Measurements from ENCODE around the gene CLDN22. TPM values are rescaled to one million over a fixed set of nuclear protein-coding genes. Genes with fewer than 3 reads are reported as not detected.

CLDN22 gene
- total and polyA plus RNA-seq, 2 donors (not counting 1 experiment from before 2014, with no cell fraction given): under 0.01 TPM; not detected in 1

GRCh38 chr4:183349673-183350072 lies 29.6 kb upstream of the CLDN22 start:
- H3K4me1 ChIP-seq (ENCODE audit: control insufficient read depth, extremely low read depth, insufficient read depth, low read length): peaks cover 16% of the 10 kb centered on the region
- H2AFZ ChIP-seq (ENCODE audit: low read length): no peak overlapping the region
- H3K9ac ChIP-seq (ENCODE audit: insufficient read depth, low read length): no peak overlapping the region
- H3K4me2 ChIP-seq (ENCODE audit: extremely low read depth, insufficient read depth, low read length): no peak overlapping the region
- DNase-seq (ENCODE audit: low read depth in 2 of 2): peak; percentile 60 to 78
- H3K36me3 ChIP-seq (ENCODE audit: control insufficient read depth, insufficient read depth, low read length): no peaks in the 10 kb centered on the region
- no peaks in the 10 kb centered on the region for H3K79me2 ChIP-seq (ENCODE audit: control insufficient read depth, insufficient read depth, low read length)
- H3K4me3 ChIP-seq (replicated peaks in 1 of 4; ENCODE audit: control extremely low read depth in 1 of 4, insufficient read depth in 1 of 4, low read depth in 3 of 4, low read length in 4 of 4): no peak overlapping the region
- H3K9me3 ChIP-seq (ENCODE audit: control insufficient read depth, insufficient read depth, low read depth, low read length): no peaks in the 10 kb centered on the region
- H3K27ac ChIP-seq (ENCODE audit: insufficient read depth, low read length): peak overlapping the region; percentile 87
- TF ChIP-seq EZH2 (IDR thresholded peaks at IDR 0.05; ENCODE audit: low read length, missing control alignments): no peak
- TF ChIP-seq CTCF (conservative IDR thresholded peaks at IDR 0.05 in 1 of 2, IDR thresholded peaks at IDR 0.05 in 1 of 2; ENCODE audit: low read depth in 1 of 2, low read length in 2 of 2): no peak
- H3K27me3 ChIP-seq (ENCODE audit: control insufficient read depth, insufficient read depth, low read length): no peaks in the 10 kb centered on the region
- no peaks in the 10 kb centered on the region for H4K20me1 ChIP-seq (ENCODE audit: control insufficient read depth, extremely low read depth, insufficient read depth, low read length)

DNA sequence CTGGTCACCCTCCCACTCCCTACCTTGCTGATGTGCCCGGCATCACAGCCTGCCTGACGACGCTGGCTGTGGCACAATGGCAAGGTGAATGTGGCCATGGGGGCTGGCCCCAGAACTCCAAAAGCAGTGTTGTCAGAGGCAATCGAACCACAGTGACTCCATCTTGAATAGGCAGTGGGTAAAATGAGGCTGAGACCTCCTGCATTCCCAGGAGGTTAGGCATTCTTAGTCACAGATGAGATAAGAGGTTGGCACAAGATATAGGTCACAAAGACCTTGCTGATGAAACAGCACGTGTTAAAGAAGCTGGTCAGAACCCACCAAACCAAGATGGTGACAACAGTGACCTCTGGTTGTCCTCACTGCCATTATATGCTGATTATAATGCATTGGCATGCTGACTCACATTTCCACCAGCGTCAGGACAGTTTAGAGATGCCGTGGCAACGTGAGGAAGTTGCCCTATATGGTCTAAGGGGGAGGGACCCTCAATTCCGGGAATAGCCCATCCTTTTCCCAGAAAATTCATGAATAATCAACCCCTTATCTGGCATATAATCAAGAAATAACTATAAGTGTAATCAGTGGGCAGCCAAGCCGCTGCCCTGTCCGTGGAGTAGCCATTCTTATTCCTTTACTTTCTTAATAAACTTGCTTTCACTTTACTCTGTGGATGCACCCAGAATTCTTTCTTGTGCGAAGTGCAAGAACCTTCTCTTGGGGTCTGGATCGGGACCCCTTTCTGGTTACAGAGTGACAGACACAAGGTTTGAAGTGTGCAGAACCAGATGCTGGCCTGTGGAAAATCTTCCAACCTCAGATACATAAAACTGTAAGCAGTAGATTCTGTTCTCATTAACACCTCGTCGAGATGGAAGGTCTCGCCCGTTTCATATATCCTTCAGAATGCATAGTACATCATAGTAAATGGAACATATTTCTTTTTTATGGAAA lies 28.9 kb upstream of the CLDN22 start:
- Histone ChIP-seq H3K27ac (ENCODE audit: insufficient read depth, low read length) (peak overlapping the region; percentile 87), H3K36me3 (ENCODE audit: control insufficient read depth, insufficient read depth, low read length) (no peaks in the 10 kb centered on the region), H3K4me1 (ENCODE audit: control insufficient read depth, extremely low read depth, insufficient read depth, low read length) (peaks cover 16% of the 10 kb centered on the region), H3K9ac (ENCODE audit: insufficient read depth, low read length) (peak overlapping the region; percentile 8), H3K4me3 (replicated peaks in 1 of 4; ENCODE audit: control extremely low read depth in 1 of 4, insufficient read depth in 1 of 4, low read depth in 3 of 4, low read length in 4 of 4) (no peak overlapping the region), H3K9me3 (ENCODE audit: control insufficient read depth, insufficient read depth, low read depth, low read length) (no peaks in the 10 kb centered on the region), H3K27me3 (ENCODE audit: control insufficient read depth, insufficient read depth, low read length) (no peaks in the 10 kb centered on the region), H3K4me2 (ENCODE audit: extremely low read depth, insufficient read depth, low read length) (no peak overlapping the region), H3K79me2 (ENCODE audit: control insufficient read depth, insufficient read depth, low read length) (no peaks in the 10 kb centered on the region), H2AFZ (ENCODE audit: low read length) (no peak overlapping the region), H4K20me1 (ENCODE audit: control insufficient read depth, extremely low read depth, insufficient read depth, low read length) (no peaks in the 10 kb centered on the region)
- TF ChIP-seq EZH2 (IDR thresholded peaks at IDR 0.05; ENCODE audit: low read length, missing control alignments) (no peak), CTCF (conservative IDR thresholded peaks at IDR 0.05 in 1 of 2, IDR thresholded peaks at IDR 0.05 in 1 of 2; ENCODE audit: low read depth in 1 of 2, low read length in 2 of 2) (no peak)
- peak; percentile 96 for DNase-seq (ENCODE audit: low read depth in 2 of 2)

DNA sequence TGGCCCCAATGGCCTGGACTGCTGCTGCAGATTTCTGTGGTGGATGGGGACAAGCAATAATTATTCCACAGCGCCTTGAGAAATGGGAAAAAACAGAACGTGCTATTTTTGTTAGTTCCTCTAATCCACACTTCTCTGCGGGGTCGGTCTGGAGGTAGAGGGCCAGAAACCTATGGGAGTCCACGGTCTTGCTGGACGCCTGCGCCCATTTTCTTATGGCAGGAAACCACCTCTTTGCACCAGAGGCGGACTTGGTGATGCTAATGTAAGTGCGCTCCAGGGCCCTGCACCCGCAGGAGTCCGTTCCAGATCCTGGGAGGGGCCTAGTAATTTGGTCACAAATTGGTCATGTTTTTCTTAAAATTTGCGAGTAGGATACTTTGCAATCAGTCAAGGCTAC lies 28.1 kb upstream of the CLDN22 start:
- no peak for TF ChIP-seq EZH2 (IDR thresholded peaks at IDR 0.05; ENCODE audit: low read length, missing control alignments)
- TF ChIP-seq CTCF (conservative IDR thresholded peaks at IDR 0.05 in 1 of 2, IDR thresholded peaks at IDR 0.05 in 1 of 2; ENCODE audit: low read depth in 1 of 2, low read length in 2 of 2): no peak
- Histone ChIP-seq H3K9me3 (ENCODE audit: control insufficient read depth, insufficient read depth, low read depth, low read length) (no peaks in the 10 kb centered on the region), H3K4me1 (ENCODE audit: control insufficient read depth, extremely low read depth, insufficient read depth, low read length) (peaks cover 16% of the 10 kb centered on the region), H4K20me1 (ENCODE audit: control insufficient read depth, extremely low read depth, insufficient read depth, low read length) (no peaks in the 10 kb centered on the region), H3K4me3 (replicated peaks in 1 of 4; ENCODE audit: control extremely low read depth in 1 of 4, insufficient read depth in 1 of 4, low read depth in 3 of 4, low read length in 4 of 4) (no peak overlapping the region), H3K27me3 (ENCODE audit: control insufficient read depth, insufficient read depth, low read length) (no peaks in the 10 kb centered on the region), H3K27ac (ENCODE audit: insufficient read depth, low read length) (peak overlapping the region; percentile 87), H3K79me2 (ENCODE audit: control insufficient read depth, insufficient read depth, low read length) (no peaks in the 10 kb centered on the region), H3K9ac (ENCODE audit: insufficient read depth, low read length) (no peak overlapping the region), H2AFZ (ENCODE audit: low read length) (no peak overlapping the region), H3K36me3 (ENCODE audit: control insufficient read depth, insufficient read depth, low read length) (no peaks in the 10 kb centered on the region), H3K4me2 (ENCODE audit: extremely low read depth, insufficient read depth, low read length) (no peak overlapping the region)
- no peak for DNase-seq (ENCODE audit: low read depth in 2 of 2)

All from fibroblast of lung (primary cell).